GM19455 (cell line): ENCODE results near the gene CMTM3.
"Not testable (repeated sequence)": the region's sequence is repeated elsewhere in the genome, so short reads cannot be mapped to it uniquely, and the experiment has no call there.

Experiments used
- ATAC-seq: cut with Tn5 transposase; IDR thresholded peaks from one replicate; pipeline ENCODE4 v1.9.1; 2021; ENCODE audit not compliant: unreplicated experiment

CMTM3 gene

GRCh38 chr16:66660422-66661209, 56.1 kb downstream of the CMTM3 start:
- no peak for ATAC-seq

- no peak for ATAC-seq
Measured at GRCh38 chr16:66661210-66661560, 56.7 kb downstream of the CMTM3 start.

GRCh38 chr16:66661671-66662346, 57.3 kb downstream of the CMTM3 start:
- not testable (repeated sequence) for ATAC-seq

GRCh38 chr16:66662445-66663194, 58.1 kb downstream of the CMTM3 start:
- no peak for ATAC-seq
